GM19463 (cell line): Measurements from ENCODE around the gene NPSR1.
"Not testable (repeated sequence)": the region's sequence is repeated elsewhere in the genome, so short reads cannot be mapped to it uniquely, and the experiment has no call there.

Experiments used
- ATAC-seq: cut with Tn5 transposase; IDR thresholded peaks from one replicate; pipeline ENCODE4 v1.9.1; 2021; ENCODE audit warnings: mild to moderate bottlenecking, moderate library complexity; ENCODE audit not compliant: unreplicated experiment

Gene NPSR1

GRCh38 chr7:34866222-34866621 lies 208.2 kb downstream of the NPSR1 start:
- not testable (repeated sequence) for ATAC-seq

GRCh38 chr7:34867341-34867740 lies 209.3 kb downstream of the NPSR1 start:
- ATAC-seq, result not testable (repeated sequence)

DNA sequence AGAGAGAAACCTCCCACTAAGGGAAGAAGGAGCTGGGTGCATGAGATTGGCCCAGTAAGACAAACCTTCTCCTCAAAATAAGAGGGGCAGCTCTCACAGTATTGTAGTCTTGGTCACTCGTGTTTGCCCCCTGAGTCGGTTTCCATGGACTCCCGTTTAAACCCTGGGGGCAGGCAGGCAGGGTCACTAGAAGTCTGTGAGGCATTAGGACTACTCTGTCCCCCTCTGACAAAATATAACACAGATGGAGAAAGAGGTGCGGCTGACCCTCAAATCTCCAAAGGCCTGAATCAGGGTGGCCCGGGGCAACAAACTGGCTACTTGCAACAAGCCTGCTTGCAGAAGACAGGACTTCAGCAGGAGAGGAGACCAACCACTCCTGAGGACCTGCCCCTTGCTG lies 210.6 kb downstream of the NPSR1 start:
- ATAC-seq, result not testable (repeated sequence)

DNA sequence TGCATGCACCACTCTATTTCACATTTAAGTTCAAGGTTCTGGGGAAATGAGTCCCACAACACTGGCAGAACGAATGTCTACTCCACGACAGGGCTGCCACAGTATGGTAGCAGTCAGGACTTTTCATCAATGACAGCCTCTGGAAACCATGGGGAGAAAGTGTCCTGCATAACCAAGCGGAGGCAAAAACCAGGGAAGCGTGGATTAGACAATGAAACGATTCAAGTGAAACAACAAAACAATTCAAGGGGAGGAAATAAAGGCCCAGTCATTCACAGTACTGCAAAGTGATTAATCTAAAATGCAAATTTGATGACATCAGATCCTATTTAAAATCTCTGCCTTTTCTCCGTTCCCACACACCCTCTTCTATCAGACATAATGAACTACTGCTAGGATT lies 211.0 kb downstream of the NPSR1 start:
- no peak for ATAC-seq

DNA sequence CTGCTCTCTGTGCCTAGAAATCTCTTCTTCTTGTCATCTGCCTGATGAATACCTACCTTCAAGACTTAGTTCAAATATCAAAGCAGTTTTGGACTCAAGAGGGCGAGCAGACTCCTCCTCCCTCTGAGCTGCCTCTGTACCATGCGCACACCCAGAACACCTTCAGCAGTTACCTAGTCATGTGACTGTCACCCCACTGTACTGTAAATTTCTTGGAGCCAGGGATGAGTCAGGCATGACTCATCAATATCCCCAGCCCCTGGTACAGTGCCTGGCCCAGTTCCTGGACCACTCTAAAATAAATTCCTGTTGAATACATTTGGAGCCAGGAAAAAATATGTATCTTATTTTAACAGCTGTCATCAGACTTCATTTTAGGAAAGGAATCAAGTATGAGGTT lies 212.0 kb downstream of the NPSR1 start:
- not testable (repeated sequence) for ATAC-seq

DNA sequence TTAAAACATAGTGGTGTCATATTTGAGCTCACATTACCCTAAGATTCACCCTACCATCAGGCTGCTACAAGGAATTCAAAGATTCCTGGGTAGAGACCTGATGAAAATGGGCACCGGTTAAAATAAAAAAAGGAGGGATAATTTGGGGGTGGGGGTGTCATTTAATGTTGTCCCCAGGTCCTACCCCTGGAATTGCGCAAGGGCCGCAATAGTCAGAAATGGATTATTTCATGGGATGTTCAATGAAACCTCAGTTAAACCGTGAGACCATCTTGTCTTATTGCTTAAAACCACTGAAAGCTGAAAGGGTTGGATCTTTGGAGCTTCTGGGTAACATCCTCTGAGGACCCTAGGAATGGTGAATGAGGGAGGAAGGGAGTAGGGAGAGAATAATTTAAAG lies 216.3 kb downstream of the NPSR1 start:
- ATAC-seq, result not testable (repeated sequence)

- ATAC-seq, result no peak
Measured at GRCh38 chr7:34875481-34875880, 217.5 kb downstream of the NPSR1 start.

DNA sequence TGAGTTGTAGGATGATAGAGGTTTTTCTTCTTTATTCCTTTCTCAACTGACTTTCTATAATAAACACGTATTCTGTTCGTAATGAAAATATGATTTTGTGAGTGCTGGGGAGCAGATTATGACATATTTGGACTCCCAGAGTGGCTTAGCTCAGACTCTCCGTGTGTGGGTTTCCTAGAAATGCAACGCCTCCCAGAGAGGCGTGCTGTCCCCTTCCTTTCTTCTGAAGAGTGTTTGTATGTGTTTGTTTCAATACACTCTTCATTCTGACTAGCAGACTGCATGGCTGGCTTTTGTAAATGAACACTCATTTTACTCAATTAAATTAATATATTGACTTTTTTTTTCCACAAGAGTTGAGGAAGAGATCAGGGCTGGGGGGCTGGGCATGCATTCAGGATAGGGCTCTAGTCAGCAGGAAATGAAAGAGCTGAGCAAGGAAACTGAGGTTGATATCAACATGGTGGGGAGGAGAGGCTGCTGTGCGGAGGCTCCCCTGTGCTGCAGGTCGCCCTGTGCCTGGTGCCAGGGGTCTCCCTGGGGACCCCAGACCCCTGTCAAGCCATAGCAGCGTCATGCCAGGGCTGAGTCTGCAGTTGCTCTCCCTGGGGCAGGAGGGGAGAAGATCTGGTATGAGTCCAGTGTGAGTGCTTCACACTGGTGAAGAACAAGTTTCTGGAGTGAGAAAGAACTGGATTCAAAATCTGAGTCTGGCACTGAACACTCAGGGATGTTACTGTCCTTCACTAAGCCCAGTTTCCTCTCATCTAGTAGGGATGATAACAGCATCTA lies 221.1 kb downstream of the NPSR1 start:
- ATAC-seq, result not testable (repeated sequence)

DNA sequence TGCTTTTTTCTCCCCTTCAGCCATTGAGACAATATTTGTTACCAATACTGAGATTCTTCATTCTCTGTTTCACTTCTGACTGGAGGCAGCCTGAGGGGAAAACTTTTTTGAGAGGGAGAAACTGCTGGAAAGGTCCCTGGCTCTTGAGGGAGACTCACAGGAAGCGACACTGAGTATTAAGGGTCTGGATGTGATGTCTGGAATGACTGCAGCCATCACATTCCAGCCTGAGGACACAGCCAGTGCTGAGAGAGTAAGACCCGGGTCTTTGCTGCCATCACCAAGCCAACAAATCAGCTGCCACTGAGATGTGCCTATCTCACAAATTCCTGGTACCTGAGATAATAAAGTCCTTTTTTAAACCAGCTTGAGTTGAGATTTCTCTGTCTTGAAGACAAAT lies 221.9 kb downstream of the NPSR1 start:
- no peak for ATAC-seq

GRCh38 chr7:34883855-34884254 lies 225.8 kb downstream of the NPSR1 start:
- ATAC-seq, result not testable (repeated sequence)

DNA sequence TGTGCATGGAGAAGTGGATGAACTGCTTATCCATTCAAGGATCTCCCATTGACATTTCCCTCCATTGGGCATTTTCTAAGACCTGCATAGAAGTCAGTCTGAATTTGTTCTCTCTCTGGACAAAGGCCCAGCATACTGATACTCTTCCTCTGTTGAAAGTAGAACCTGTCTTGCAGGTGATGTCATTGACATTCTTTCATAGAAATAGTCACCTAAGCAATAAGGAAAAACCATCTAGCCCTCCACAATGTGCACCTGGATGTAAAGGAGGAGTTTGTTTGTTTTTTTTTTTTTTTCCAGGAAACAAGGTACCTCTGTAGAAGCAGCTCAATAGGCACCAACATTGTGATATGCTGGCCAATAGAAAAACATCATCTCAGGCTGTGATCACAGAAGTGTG lies 228.8 kb downstream of the NPSR1 start:
- no peak for ATAC-seq

DNA sequence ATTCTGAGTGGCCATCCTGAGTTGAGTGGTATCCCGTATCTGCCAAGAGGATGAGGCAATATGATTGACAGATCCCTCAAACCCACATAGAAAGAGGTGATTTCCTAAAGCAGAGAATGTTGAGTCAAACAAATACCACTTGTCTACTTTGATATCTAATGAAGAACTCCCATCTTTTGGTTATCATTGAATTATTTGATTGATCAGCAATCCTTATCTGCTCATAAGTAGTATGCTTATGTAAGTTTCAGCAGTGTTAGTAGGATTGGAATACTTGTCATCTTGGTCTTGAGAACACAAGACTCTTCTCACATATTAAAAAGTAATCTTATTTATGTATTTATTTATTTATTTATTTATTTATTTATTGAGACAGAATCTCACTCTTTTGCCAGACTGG lies 231.9 kb downstream of the NPSR1 start:
- no peak for ATAC-seq

- no peak for ATAC-seq
Measured at GRCh38 chr7:34895202-34895601, 237.2 kb downstream of the NPSR1 start.
